NT2/D1 (cell line): ENCODE results near the gene GDPD2.

Experiments used
- DNase-seq: peaks from one replicate; pipeline ENCODE4 v3.0.0-alpha.2; 2011; ENCODE audit warnings: low read depth, low spot score
- H3K27me3 ChIP-seq: 2 replicates; pipeline ENCODE4 v1.6.0; 2011; ENCODE audit warnings: mild to moderate bottlenecking; ENCODE audit not compliant: insufficient read length, insufficient read depth
- H3K36me3 ChIP-seq: 2 replicates; pipeline ENCODE4 v1.6.1; 2011; ENCODE audit warnings: mild to moderate bottlenecking, low read length, mixed read lengths; ENCODE audit not compliant: insufficient read depth, insufficient read length
- H3K4me1 ChIP-seq: 2 replicates; pipeline ENCODE4 v1.5.1; 2011; ENCODE audit not compliant: insufficient read depth, insufficient read length
- H3K4me3 ChIP-seq: 2 replicates; pipeline ENCODE4 v1.5.1; 2011; ENCODE audit warnings: low read depth; ENCODE audit not compliant: insufficient read length
- H3K9ac ChIP-seq: 2 replicates; pipeline ENCODE4 v1.6.0; 2011; ENCODE audit warnings: low read depth; ENCODE audit not compliant: insufficient read length
- H3K9me3 ChIP-seq: 2 replicates; pipeline ENCODE4 v1.5.1; 2011; ENCODE audit warnings: mild to moderate bottlenecking, low read length; ENCODE audit not compliant: insufficient read depth
- SUZ12 ChIP-seq: IDR thresholded peaks from 2 replicates; pipeline ENCODE4 v1.6.1; 2011; ENCODE audit not compliant: insufficient read length, insufficient read depth; ENCODE audit errors: extremely low read depth
- YY1 ChIP-seq: IDR thresholded peaks from 2 replicates; pipeline ENCODE4 v1.6.1; 2011; ENCODE audit not compliant: insufficient read length, insufficient read depth
- ZNF274 ChIP-seq: IDR thresholded peaks from 2 replicates; pipeline ENCODE4 v1.6.1; 2011; ENCODE audit warnings: mild to moderate bottlenecking, low read depth, low read length

The GDPD2 gene

DNA sequence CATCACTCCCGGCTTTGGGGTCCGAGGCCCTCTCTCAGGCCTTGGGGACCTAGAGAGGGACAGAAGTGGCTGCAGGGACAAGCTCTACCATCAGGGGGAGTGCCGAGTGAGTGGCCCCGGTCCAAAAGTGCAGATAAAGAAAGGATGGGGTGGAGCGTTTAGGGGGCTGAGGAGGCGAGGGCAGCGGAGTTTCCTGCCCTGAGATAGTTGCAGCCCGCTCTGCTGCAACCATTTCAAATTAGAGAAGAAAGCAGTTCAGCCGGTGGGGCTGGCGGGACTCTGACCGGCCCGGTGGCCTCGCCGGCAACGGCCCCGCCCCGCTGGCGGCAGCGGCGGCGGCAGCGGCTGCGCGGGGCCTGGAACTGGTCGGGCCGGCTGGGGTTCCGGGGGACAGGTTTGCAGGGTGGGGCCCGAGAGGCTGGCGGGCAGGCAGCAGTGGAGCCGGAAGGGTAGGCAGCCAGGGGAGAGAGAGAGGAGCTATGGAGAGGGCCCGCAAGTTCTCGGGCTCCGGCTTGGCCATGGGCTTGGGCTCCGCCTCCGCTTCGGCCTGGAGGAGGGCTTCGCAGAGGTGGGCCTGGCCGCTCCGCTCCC lies 29.1 kb downstream of the GDPD2 start:
- H3K9ac ChIP-seq: peak overlapping the region; percentile 80
- peaks cover 10% of the 10 kb centered on the region for H3K27me3 ChIP-seq
- H3K4me1 ChIP-seq: peaks cover 8% of the 10 kb centered on the region
- no peaks in the 10 kb centered on the region for H3K9me3 ChIP-seq
- no peak for TF ChIP-seq SUZ12
- TF ChIP-seq ZNF274: no peak
- no peak for TF ChIP-seq YY1
- peaks cover 6% of the 10 kb centered on the region for H3K36me3 ChIP-seq
- peak overlapping the region; percentile 59 for H3K4me3 ChIP-seq
- no peak for DNase-seq

DNA sequence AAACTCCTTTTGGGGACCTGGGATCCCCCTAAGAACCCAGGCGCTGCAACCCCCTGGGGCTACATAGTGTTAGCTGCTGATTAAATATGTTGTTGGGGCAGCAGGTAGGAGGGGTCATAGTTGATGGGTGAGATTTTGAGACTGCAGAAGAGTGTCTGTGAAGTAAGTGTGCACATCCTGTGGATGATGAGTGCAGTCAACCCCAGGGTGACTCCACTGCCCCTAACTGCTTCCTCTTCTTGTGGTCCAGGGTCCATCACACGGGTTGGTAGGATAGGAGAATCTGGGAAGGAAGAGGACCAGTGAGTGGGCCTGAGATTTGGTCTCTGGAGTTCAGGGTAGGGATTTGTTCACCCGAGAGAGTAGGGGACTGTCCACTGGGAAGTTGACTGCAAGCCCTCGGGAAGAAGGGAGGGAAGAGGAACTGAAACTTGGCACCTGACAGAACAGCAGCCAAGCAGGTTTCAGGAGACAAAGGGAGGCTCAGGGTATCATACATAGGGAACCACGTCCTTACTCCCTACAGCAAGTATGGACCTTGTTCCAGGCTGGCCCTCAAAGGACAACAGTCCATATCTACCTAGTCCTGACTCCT lies 30.0 kb downstream of the GDPD2 start:
- Histone ChIP-seq H3K4me3 (peak overlapping the region; percentile 59), H3K9me3 (no peaks in the 10 kb centered on the region), H3K36me3 (peaks cover 8% of the 10 kb centered on the region), H3K27me3 (peaks cover 8% of the 10 kb centered on the region), H3K9ac (peak overlapping the region; percentile 80), H3K4me1 (peaks cover 8% of the 10 kb centered on the region)
- DNase-seq: no peak
- TF ChIP-seq YY1 (no peak), SUZ12 (no peak), ZNF274 (no peak)

DNA sequence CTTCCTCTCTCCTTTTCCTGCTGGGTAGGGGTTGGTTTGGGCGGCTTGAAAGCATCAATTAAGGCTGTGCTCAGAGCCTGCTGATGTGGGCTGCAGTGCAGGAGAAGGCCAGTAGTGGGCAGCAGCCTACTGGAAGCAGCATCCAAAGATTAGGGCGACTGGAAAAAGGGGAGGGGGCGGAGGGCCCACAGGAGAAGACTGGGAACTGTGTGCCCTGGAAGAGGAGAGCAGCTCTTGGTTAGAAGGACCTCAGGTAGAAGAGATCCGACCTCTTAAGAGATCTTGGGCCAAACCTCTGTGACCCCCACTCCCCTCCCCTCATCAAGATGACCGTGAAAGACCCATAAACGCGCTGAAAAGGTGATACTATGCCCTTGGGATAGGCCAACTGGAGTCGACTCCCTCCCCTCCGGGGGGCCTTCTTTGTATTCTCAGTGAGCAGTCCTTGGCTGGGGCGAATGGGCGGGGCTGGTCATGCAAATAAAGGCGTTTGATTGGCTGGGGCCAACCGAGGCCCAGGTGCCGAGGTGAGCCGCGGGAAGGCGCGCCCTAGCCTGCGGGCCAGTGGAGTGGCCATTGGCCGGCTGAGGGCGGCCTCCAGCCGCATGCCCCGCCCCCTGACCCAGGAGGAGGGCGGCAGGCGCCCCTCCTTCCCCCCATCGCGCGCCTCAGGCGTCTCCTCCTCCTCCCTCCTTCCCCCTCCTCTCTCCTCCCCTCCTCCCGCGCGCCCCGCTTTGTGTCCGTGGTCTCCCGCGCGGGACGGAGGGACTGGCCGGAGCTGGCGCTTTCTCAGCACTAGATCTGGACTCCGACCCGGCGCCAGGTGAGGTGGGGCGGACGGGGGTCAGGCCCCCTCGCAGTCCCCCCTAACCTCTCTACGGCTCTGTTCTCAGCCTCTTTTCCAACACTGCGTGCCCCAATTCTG lies 31.6 kb downstream of the GDPD2 start:
- Histone ChIP-seq H3K9me3 (no peaks in the 10 kb centered on the region), H3K27me3 (peaks cover 8% of the 10 kb centered on the region), H3K9ac (peak overlapping the region; percentile 97), H3K36me3 (peaks cover 8% of the 10 kb centered on the region), H3K4me3 (peak overlapping the region; percentile 87), H3K4me1 (peaks cover 8% of the 10 kb centered on the region)
- TF ChIP-seq ZNF274 (no peak), SUZ12 (no peak), YY1 (no peak)
- DNase-seq: peak; percentile 90

DNA sequence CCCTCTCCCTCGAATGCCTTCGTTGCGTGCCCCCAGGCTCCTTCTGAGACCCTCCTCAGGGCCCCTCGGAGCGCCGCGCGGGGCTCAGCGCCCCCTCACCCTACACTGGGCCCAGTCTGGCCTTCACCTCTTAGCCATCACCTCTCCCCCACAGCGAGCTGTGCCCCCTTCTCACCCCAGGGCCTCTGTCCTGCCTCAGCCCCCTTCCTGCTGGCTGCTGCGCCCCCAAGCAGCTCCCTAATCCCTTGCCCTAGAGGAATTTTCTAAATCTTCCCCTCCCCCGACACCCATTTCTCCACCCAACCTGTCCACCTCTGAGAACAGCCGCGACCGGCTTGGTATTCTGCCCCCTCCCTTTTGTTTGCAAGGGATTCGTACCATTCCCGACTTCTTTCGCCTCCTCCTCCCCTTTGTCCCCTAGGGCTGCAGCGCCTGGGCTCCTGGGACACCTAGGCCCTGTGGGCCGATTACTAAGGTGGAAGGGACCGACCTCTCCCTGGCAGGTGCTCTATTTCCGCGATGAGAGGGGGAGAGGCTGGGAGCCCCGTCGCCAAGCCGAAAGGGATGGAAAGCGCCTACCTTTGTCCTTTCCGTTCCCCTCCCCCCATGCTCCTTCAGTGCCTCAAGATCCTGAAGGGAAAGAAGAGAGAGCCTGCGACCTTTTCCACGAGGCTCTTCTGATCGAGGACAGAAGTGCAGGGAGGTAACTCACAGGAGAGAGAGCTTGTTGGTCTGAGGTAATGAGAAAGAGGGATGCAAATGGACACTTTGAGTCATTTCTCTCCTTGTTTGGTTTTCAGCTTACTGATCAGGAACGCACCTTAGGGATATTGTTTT lies 32.5 kb downstream of the GDPD2 start:
- Histone ChIP-seq H3K9ac (peak overlapping the region; percentile 97), H3K27me3 (peaks cover 8% of the 10 kb centered on the region), H3K36me3 (peaks cover 11% of the 10 kb centered on the region), H3K4me1 (peaks cover 8% of the 10 kb centered on the region), H3K4me3 (peak overlapping the region; percentile 87), H3K9me3 (no peaks in the 10 kb centered on the region)
- DNase-seq: no peak
- TF ChIP-seq SUZ12 (no peak), ZNF274 (no peak), YY1 (no peak)

DNA sequence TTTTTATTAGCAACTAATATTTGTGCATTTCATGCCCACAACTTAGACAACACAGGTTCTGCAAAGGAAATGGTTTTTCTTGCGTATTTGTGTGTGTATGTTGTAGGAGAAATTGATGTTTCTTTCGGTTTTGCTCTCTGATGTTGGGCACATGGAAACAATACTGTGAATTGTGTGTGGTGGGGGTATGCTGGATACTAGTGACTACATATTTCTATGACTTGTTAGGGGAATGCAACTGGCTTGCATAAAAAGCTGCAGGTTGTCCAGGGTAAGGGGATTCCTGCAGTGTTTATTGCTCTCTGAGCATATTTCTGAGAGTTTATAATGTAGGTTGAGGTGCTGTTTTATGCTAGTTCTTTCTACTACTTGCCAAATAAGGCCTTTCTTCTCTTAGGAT lies 33.1 kb downstream of the GDPD2 start:
- Histone ChIP-seq H3K27me3 (peaks cover 8% of the 10 kb centered on the region), H3K4me1 (peaks cover 8% of the 10 kb centered on the region), H3K9ac (peak overlapping the region; percentile 97), H3K9me3 (no peaks in the 10 kb centered on the region), H3K4me3 (peak overlapping the region; percentile 87), H3K36me3 (peaks cover 13% of the 10 kb centered on the region)
- DNase-seq: no peak
- no peak for TF ChIP-seq ZNF274
- TF ChIP-seq YY1: no peak
- TF ChIP-seq SUZ12: no peak

DNA sequence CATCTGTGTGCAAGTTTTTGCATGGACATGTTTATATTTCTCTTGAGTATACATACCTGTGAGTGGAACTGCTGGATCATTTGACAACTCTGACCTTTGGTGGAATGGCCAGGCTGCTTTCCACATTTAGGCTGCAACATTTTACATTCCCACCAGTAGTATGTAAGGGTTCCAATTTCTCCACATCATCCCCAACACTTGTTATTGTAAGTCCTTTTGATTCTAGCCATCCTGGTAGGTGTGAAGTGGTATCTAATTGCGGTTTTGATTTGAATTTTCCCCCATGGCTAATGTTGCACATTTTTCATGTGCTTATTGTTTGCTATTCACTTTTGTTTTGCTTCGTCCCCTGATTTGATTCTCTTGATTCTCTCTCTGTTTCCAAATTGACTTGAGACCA lies 37.9 kb downstream of the GDPD2 start:
- H3K36me3 ChIP-seq: peaks cover 19% of the 10 kb centered on the region
- no peak overlapping the region for H3K4me3 ChIP-seq
- H3K4me1 ChIP-seq: no peaks in the 10 kb centered on the region
- no peaks in the 10 kb centered on the region for H3K27me3 ChIP-seq
- TF ChIP-seq SUZ12 (no peak), ZNF274 (no peak), YY1 (no peak)
- DNase-seq: no peak
- no peaks in the 10 kb centered on the region; the same call in 1 of the 2 replicates for H3K9me3 ChIP-seq
- no peak overlapping the region for H3K9ac ChIP-seq

DNA sequence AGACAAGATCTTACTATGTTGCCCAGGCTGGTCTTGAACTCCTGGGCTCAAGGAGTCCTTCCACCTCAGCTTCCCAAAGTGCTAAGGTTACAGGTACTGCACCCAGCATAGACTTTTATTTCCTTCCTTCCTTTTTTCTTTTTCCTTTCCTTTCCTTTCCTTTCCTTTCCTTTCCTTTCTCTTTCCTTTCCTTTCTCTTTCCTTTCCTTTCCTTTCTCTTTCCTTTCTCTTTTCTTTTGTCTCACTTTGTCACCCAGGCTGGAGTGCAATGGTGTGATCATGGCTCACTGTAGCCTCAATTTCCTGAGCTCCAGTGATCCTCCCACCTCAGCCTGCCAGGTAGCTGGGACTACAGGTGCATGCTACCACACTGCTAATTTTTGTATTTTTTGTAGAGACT lies 40.9 kb downstream of the GDPD2 start:
- Histone ChIP-seq H3K4me3 (no peak overlapping the region), H3K4me1 (no peaks in the 10 kb centered on the region), H3K9ac (no peak overlapping the region), H3K9me3 (no peaks in the 10 kb centered on the region; the same call in 1 of the 2 replicates), H3K36me3 (peaks cover 11% of the 10 kb centered on the region), H3K27me3 (no peaks in the 10 kb centered on the region)
- DNase-seq: no peak
- no peak for TF ChIP-seq YY1
- TF ChIP-seq ZNF274: no peak
- no peak for TF ChIP-seq SUZ12
